AG08396 (cell line): ENCODE data around the gene GIGYF1.

ENCODE experiments used
- DNase-seq: peaks from one replicate; pipeline ENCODE4 v3.0.0; 2012; ENCODE audit warnings: low spot score, mixed read lengths

The GIGYF1 gene

DNA sequence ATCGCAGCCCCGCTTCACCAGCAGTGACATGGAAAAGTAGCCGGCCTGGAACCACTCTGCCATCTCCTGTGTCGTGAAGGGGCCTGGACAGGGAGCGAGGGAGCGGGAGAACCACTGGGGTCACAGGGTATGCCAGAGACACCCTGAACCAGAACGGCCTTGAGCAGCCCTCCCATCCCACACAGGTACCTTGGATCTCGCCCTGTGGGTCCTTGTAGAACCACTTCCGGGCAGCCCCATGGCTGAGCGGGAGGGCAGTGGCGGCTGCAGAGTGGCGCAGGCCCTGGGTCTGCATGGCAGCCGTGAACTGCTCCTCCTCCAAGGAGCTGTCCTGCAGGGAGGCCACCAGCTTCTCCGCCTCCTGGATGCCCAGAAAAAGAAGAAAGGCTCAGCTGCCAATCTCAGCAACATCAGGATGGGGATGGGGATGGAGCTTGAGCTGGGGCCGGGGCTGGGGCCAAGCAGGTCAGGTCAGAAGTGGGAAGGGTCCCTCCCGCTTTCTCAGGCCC, 9.5 kb downstream of the GIGYF1 start:
- DNase-seq = peak; percentile 7

DNA sequence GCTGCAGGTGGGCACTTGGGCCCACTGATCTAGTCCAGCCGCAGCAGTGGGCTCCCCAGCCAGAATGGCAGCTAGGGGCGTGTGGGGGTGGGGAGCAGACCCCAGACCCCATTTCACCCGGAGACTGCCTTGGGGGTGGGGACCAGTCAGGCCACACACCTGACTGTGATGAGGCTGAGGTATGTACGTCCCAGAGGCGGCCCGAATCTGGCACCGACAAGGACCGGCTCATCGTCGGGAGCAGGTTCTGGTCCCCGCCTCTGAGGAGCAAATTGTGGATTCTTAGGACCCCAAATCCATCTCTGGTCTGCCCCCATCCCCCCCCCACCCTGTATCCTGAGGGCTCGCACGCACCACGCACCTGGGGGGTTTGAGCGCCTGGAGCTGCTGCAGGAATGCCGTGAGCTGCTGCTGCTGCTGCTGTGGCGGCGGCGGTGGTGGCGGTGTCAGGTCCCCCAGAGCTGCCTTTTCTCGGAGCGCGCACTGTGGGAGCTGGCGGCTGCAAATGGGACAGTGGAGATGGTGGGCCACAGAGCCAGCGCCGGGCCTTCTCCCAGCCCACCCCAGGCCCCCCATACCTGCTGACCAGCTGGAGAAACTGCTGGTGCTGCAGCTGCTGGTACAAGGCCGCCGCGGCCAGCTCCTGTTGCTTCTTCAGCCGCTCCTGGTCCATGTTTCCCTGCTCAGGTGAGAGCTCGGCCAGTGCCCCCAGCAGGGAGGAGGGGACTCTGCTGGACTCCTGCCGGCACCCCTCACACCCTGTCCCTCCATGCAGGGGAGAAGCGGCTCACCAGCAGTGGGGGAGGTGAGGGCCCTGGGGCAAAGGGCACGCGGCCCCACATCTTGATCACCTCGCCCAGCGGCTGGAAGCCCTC, 10.2 kb downstream of the GIGYF1 start:
- peak; percentile 10 for DNase-seq

DNA sequence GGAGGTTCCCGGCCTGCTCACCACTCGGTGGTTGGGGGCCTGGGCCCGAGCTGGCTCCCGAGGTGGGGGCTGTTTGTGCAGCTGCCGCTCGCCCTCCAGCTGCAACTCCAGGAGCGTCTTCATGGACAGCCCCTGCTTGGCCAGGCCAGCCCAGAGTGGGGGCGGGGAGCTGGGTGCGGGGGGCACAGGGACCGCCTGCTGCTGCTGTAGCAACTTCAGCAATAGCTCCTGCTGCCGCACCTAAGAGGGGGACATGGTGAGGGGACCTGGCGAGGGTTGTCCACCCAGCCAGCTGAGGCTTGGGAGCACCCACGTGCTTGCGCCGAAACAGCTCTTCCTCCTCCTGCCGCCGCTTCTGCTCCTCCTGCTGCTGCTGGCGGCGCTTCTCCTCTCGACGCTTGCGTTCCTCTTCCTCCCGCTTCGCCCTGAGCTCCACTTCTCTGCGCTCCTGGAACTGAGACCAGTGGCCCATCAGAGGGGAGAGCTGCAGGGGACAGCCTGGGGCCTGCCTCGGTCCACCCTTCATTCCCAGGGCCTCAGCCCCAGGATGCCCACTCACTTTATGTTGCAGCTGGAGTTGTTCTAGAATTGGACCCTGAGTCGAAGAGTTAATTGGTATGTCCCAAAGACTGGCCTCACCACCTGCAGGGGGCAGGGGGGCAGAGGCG, 10.9 kb downstream of the GIGYF1 start:
- DNase-seq = peak; percentile 14

DNA sequence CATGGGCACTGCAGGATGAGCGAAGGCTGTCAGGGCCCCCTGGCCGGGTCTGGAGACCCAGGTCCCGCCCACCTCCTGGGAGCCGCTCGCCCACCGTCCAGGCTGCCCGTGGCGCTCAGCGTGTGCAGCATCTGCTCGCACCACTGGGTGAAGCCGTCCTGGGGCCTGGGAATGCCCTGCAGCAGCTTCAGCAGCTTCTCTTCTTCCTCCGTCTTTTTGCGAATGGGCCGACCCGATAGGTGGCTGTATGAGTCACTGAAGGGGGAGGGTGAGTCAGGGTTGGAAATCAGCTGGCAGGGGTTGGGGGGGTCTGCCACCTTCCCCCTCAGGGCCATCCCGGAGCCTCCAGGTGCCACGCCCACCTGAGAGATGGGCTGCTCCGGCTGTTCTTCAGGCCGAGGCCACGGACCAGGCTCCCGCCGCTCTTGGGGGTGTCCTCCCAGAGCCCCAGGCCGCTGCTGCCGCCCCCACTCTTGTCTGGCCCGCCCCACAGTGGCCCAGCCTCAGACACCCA, 11.8 kb downstream of the GIGYF1 start:
- DNase-seq = peak; percentile 17

DNA sequence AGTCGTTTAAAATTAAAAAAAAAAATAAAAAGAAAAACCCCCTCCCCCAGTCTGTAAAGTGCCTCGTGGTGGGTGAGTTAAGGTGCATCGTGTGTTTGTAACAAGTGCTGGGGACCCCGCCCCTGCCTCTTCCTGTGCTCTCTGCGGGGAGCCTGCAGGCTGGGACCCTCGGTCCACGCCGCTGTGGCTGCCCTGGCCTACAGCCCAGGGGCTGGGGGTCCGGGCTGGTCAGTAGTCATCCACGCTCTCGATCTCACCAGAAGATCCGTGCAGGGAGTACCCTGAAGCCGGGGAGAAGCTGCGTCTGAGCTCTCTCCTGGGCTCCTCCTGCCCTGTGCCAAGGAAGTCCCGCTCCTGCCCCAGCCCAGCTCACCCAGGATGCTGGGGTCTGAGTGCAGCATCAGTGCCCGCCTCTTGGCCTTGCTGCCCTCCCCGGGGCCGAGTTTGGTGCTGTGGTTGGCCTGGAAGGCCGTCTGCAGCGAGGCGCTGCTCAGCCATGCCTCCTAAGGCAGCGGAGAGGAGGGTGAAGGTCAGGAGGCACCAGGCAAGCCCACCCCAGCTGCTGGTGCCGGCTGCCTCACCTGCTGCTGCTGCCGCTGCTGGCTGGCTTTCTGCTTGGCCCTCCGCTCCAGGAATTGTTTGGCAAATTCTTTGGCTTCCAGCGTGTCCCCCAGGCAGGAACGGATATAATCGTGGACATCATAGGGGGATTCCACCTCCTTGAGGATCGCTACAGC, 12.4 kb downstream of the GIGYF1 start:
- peak; percentile 12 for DNase-seq

DNA sequence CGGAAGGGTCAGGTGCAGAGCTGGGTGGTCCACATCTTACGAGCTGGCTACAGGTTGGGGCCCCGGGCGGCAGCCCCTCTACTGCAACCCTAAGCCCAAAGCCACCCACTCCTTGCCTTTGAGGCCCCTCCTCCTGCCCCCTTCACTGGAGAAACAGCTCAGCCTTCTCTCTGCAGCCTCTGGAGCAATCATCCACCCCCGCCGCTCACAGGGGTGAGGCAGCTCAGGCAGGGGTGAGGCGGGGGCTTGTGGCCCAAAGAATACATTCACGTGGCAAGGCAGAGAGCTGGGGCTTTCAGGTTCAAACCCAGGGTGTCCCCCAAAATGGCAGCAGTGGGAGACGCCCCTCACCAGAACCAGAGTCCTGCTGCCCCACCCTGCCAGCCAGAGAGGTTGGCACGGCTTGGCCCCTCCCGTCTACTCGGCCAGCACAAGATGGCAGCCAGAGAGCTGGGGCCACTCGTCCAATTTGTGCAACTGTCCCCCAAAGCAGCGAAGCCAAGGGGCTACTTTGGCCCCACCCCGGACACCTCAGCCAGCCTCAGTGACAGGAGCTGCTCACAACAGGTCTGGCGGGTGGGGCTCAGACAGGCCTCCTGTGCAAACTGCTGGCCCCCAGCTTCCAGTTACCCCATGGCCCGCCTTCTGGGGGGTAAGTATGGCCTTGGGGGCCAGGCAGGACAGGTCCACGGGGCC, 13.3 kb downstream of the GIGYF1 start:
- DNase-seq = peak; percentile 13

DNA sequence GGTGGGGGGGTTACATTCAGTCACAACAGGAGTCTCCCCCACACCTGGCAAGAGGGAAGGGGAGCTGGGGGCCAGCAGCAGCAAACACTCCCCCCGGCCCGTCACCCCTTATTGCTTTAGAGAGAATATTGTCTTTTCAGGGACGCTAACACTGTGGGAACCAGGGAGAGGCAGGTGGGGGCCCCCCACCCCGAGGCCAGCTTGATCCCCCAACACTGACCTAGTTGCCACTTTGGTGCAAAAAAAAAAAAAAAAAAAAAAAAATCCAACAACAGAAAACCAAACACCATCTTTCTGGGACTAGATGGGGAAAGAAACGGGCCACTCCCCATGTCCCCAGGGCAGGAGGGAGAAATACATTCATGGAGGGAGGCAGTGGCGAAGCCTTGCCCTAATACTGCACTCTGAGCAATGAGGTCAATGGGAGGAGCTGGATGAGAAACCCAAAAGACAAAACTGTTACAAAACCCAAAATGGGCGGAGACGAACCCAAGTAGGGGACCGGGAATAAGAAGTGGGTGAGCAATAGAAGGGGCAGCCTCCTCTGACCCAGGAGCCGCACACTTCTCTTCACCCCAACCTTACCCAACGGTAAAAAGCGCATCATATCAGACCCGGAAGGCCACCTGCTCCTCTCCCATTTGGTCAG, 14.0 kb downstream of the GIGYF1 start:
- peak; percentile 47 for DNase-seq

DNA sequence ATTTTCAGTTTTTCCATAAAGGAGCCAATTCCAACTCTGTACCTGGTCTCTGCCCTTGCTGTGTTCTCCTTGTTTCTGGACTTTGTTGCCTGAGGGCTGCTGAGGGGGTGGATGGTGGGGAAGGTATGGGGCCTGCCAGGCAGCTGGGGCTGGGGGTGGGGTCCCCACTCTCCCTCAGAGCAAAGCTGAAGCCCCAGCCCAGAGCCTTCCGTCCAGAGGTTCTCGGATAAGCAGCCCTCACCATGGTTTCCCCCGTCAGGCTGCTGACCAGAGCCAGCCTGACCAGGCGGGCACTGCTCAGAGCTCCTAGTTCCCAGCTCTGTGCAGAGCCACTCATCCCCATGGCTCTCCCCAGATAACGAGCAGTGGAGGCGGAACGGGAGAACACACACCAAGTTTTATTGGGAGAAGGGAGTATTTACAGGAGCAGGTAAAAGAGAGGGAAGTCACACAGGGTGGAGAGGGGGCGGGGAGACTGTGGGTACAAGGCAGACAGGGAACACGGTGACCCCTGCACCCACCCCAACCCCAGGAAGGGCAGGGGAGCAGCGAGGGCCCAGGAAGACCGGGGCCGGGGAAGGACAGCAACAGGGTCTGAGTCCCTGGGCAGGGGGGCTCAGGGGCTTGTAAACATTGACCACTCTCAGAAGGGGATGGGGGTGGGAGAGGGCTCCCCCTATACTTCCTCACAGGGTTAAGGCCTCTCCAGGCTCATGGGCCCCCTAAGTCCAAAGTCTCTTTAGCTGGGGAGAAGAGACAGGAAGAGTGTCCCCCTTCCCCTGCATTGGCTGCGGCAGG, 14.7 kb downstream of the GIGYF1 start:
- DNase-seq = no peak

DNA sequence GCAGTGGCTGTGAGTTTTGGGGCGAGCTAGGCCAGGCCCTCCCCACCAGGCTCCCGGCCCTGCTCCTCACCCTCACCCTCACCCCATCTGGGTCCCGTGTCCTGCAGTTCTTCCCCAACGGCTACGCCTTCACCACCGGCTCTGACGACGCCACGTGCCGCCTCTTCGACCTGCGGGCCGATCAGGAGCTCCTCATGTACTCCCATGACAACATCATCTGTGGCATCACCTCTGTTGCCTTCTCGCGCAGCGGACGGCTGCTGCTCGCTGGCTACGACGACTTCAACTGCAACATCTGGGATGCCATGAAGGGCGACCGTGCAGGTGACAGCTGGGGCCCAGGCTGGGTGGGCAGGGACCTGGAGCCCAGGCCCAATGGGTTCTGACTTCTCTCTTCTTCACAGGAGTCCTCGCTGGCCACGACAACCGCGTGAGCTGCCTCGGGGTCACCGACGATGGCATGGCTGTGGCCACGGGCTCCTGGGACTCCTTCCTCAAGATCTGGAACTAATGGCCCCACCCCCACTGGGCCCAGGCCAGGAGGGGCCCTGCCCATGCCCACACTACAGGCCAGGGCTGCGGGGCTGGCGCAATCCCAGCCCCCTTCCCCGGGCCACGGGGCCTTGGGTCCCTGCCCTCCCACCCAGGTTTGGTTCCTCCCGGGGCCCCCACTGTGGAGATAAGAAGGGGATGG, 15.6 kb downstream of the GIGYF1 start:
- no peak for DNase-seq

DNA sequence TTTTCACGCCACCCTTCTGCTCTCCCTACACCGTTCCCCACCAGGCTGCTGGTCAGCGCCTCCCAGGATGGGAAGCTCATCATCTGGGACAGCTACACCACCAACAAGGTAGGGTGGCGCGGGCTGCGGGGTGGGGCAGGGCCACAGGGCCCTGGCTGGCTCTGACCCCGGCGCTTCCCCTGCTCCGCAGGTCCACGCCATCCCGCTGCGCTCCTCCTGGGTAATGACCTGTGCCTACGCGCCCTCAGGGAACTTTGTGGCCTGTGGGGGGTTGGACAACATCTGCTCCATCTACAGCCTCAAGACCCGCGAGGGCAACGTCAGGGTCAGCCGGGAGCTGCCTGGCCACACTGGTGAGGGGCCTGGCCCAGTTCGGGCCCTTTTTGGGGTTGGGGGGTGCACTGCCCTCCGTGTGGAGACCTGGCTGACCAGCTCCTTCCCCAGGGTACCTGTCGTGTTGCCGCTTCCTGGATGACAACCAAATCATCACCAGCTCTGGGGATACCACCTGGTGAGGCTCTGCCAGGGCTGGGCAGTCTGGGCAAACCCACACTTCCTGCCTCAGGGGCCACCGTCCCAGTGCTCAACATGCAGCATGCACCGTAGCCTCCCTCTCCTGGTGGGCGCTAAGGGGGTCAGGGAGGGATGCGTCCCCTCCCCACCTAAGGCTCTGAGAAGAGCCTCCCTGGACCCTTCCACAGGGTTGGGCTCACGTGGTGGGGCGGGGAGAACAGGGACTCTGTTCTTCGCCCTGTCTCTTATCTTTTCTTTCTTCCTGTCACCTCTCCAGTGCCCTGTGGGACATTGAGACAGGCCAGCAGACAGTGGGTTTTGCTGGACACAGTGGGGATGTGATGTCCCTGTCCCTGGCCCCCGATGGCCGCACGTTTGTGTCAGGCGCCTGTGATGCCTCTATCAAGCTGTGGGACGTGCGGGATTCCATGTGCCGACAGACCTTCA, 16.5 kb downstream of the GIGYF1 start:
- DNase-seq = no peak

DNA sequence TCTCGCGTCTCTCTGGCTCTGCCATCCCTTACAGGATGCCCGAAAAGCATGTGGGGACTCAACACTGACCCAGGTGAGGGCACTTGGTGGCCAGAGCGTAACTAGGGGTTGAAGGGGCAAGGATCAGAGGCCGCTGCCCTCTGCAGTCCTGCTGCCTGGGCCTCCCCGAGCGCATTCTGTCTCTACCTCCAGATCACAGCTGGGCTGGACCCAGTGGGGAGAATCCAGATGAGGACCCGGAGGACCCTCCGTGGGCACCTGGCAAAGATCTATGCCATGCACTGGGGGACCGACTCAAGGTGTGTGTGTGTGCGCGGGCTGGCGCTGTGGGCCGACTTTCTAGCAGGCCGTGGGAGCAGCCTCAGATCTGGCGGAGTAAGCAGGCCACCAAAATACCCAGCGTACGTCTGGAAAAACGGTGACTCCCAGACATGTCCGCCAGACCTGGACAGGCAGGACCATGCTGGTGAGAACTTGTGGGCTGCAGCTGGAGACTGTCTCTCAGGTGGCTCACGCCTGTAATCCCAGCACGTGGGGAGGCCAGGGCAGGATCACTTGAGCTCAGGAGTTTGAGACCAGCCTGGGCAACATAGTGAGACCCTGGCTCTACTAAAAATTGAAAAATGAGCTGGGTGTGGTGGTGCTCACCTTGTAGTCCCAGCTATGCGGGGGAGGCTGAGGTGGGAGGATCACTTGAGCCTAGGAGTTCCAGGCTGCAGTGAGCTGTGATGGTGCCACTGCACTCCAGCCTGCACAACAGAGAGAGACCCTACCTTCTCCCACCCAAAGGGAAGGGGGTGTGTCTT, 17.3 kb downstream of the GIGYF1 start:
- no peak for DNase-seq

DNA sequence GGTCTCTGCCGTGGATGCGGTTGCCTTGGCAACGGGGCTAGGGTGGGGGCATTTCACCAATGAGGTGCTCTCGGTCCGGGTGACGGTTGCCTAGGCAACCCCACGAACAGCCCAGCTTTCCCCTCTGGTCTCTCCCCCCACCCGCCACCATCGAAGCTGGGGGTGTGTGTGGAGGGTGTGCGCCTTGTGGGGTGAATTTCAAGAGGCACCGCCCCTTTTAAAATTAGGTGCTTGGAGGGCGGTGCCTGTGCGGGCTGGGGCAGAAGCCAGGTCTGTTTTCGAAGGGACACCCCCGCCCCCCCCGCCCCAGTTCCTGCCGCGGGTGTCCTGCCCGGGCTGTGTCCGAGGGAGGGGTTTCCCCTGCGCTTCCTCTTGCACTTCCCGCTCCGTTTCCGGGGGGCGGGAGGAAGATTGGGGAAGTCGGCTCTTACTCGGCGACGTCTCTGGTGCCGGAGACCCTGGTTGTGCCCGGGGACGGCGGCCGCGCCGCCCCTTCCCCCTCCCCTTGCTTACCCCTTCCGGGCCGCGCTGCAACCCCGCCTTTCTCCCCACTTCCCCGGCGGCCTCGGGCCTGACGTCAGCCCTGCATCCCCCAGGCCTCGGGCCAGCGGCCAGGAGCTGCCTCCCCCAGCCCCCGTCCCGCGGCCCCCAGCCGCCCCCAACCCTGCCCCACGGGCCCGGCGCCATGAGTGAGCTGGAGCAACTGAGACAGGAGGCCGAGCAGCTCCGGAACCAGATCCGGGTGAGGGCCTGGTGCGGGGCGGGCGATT, 18.3 kb downstream of the GIGYF1 start:
- peak; percentile 78 for DNase-seq

DNA sequence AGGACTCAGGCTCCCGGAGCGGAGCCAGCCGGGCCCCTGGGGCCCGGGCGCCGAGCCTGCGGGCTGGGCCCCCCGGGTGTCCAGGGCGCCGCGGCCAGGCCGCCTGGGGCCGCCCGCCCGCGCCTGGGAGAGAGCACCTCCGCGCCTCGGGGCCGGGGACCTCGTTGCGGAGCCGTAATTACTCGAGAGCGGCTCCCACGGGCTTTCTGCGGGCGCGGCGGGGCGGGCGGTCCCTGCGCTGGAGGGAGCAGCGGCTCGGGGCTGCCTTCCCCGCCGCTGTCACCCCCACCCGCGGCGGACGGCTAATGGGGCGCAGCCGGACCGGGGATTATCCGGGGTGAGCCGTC, 19.0 kb downstream of the GIGYF1 start:
- DNase-seq = peak; percentile 38

DNA sequence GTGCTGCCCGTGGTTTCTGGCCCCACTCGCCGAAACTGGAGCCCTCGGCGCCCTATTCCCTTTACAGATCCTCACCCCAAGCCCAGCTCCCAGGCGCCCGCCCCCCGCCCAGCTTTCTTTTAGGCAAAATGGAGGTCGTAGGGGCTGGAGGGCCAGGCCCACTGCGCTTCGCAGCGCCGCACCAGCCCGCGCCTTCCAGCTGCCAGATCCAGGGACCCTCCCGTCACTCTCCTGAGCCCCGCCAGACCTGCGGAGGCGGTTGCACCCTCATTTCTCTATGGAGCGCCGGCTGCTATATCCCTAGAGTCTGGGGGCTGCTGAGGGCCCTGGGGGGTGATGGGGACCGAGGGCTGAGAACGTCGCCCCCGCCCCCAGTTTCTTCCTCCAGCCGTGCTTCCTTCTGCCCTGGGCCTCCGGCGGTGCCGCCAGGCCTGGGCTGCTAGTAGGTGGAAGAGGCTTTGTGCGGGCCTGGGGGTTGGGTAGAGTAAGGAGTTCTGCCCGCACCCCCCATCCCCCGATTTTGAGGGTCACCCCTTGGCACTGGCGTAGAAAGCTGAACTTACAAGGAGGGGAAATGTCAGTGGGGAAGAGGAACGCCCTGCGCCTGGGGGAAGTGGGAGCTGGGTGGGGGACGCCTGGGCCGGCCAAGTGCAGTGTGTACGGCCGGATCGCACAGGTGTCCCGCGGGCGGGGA, 19.5 kb downstream of the GIGYF1 start:
- no peak for DNase-seq

DNA sequence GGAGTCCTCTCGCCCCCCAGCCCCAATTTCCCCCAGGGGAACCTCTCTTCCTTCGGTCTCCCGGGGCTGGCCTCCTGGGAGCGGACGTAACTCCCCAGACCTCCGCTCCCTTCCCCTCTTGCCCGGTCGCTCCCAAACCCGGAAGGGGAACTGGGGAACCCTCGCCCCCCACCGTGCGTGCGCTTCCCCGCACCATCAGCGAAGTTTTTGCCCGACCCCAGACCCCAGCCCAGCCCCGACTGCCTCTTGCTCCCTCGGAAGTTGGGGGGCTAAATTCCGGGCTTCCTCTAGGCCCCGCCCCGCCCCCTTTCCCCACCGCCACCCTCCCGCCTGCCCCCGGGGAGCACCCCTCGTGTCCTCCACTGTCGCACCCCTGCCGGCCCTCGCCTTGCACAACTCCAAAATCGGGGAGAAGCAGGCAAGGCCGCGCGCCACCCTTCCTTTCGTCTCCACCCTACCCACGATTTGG, 20.1 kb downstream of the GIGYF1 start:
- DNase-seq = peak; percentile 40

DNA sequence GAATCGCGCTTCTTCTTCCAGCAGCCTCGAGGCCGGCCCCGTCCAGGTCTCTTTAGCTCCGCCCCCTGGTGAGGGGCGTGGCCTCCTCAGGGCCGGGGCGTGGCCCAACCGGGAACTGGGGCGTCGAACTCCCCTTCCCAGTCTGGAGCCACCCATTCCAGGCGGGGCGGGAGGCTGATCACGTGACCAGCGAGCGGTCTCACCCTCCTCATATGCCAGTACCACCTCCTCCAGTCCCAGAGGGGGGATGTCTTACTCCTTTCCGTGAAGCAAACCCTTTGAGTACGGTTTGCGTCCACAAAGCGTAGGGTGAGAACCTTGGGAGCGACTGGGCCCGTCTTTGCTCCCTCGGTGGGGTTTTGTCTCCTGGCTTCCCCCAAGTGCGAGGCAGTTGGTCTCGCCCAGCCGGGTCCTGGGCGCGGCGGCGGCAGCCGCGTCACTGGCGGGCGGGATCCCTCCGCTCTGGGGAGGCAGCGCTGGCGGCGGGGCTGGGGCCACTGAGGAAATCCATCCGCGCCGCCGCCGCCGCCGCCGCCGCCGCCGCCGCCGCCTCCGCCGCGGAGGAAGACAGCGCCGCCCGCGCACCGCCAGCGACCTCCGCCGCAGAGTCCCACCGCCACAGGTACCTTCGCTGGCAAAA, 20.6 kb downstream of the GIGYF1 start, which contains the start of gene GNB2:
GNB2 (plus strand) TSS at position 439 of the 640 bp plus-strand sequence. CDS start 2,526 bp downstream, outside the sequence.
- peak; percentile 99 for DNase-seq
